NCI-H1436 treated with DMSO at 0.1 percent for 48 hours (cell line): ENCODE results near the gene ADRM1.

Experiments
- DNase-seq: peaks from one replicate; lab custom pipeline; 2025; lab: John Stamatoyannopoulos, UW

Gene ADRM1

GRCh38 chr20:62325172-62325905 lies 22.5 kb downstream of the ADRM1 start:
- DNase-seq = no peak

- no peak for DNase-seq
Observed at GRCh38 chr20:62326559-62326958, 23.8 kb downstream of the ADRM1 start.

- DNase-seq = no peak
Observed at GRCh38 chr20:62326959-62327725, 24.3 kb downstream of the ADRM1 start.

- no peak for DNase-seq
Observed at GRCh38 chr20:62327726-62328495, 25.1 kb downstream of the ADRM1 start.

GRCh38 chr20:62328684-62329388 lies 26.0 kb downstream of the ADRM1 start:
- no peak for DNase-seq

- DNase-seq = no peak
Observed at GRCh38 chr20:62329389-62330377, 26.9 kb downstream of the ADRM1 start.

GRCh38 chr20:62330576-62331317 lies 27.9 kb downstream of the ADRM1 start:
- no peak for DNase-seq

- DNase-seq = no peak
Observed at GRCh38 chr20:62331347-62331746, 28.6 kb downstream of the ADRM1 start.

- DNase-seq = no peak
Observed at GRCh38 chr20:62332421-62332820, 29.6 kb downstream of the ADRM1 start.

- DNase-seq = no peak
Observed at GRCh38 chr20:62332989-62333819, 30.4 kb downstream of the ADRM1 start.

- no peak for DNase-seq
Observed at GRCh38 chr20:62333820-62334595, 31.2 kb downstream of the ADRM1 start.

GRCh38 chr20:62334881-62335280 lies 32.1 kb downstream of the ADRM1 start:
- DNase-seq = no peak

- no peak for DNase-seq
Observed at GRCh38 chr20:62335532-62335931, 32.7 kb downstream of the ADRM1 start.

GRCh38 chr20:62336329-62336728 lies 33.5 kb downstream of the ADRM1 start:
- DNase-seq = no peak

- no peak for DNase-seq
Observed at GRCh38 chr20:62336775-62337557, 34.2 kb downstream of the ADRM1 start.

- DNase-seq = no peak
Observed at GRCh38 chr20:62337558-62338293, 34.9 kb downstream of the ADRM1 start.

- DNase-seq = no peak
Observed at GRCh38 chr20:62338294-62338620, 35.5 kb downstream of the ADRM1 start.
